Stimulated activated CD4-positive, alpha-beta T cell treated with anti-CD3 and anti-CD28 coated beads, TNF-alpha, amount 100 ng/mL, for 24 hours (primary cell): ENCODE results near the gene KCNJ1.

Experiments used
- DNase-seq, 3 experiments: peaks; one replicate each; pipeline ENCODE4 v3.0.0-alpha.2; 2020; ENCODE audit warnings: low read depth in 3 of 3

KCNJ1 gene

DNA sequence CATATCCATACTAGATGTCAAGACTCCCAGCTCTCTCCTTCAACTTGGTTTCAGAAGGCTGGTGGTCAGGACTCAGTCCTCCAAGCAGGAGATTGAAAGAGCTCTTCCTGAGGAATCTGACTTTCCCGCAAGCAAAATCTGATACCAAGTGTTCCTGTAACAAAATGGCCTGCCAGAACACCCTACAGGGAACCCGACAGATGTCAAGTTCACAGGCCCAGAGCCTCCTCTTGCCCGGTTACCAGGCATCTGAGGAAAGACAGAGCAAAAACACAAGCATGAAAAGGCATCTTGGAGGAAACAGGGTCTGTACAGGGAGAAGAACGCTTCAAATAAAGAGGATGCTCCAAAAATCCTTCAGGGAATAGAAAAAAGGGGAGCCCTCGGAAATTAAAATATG is 15.4 kb upstream of the KCNJ1 start:
- DNase-seq = no peak

DNA sequence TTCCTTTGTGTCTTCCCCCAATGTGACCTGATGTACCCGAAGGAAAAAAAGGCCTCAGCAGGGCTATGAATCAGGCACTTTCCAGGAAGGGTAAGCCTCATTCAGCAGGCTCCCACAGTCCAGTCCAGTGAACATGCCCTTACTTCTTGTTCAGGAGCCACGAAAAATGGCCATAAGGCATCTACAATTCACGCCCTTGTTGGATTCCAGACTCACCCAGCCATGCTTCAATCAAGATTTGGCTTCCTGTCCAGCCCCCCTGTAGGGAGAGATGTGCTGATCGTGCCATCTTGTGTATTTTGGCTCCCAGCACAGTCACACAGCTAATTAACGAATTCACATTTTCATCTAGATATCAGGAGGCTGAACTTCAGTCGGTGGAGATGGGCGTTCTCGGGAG is 14.1 kb upstream of the KCNJ1 start:
- no peak for DNase-seq

DNA sequence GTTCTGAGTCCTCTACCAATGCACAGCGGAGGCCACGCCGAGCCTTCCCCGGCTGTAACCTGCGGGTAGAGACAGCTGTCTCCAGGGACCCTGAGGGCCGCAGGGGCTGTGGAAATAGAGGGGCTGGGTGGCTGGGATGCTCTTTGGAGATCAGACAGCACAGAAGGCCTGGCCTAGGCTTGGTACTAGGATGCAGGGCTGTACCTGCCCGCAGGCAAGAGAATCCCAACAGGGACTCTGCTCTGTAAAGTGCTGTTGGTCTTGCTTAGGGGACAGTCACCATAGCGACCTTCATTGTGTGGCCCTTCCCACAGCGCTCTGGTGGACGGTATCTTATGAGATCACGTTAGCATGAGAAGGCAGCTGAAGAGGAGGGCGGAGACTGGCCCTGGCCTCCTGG is 12.7 kb upstream of the KCNJ1 start:
- DNase-seq = no peak

DNA sequence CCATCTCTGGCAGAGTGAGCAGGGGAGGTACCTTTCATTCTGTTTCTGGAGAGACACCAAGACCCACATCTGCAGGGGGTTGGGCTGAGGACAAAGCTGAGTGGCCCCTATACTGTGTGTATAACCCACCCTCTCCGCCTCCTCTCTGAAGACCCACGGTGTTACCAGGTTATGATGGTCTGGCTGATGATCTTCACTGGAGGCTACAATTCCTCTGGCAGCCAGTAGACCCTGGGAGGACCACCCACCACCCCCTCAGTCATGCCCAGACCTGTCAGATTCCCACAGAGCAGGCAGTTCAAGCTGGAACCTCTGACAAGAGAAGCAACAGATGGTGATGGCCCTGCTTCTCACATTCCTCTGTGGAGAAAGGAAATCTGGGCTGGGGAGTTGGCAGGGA is 11.4 kb upstream of the KCNJ1 start:
- DNase-seq = no peak

DNA sequence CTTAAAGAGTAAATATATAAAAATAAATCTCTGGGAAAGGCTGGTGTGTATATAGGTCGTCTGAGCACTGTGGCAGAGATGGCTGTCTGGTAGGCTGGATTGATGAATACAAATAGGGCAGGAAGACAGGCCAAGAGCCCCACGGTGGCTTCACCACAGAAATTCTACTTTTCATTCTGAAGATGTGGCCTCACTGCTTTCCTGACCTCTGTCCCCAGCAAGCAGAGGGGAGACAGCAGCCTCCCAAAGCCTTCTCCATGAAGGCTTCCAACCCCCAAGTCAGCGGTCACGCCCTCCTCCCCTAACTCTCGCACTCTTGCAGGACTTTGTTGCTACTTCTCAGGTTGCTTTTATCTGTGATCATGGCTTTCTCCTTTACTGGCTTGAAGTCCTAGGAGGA is 10.6 kb upstream of the KCNJ1 start:
- no peak for DNase-seq

DNA sequence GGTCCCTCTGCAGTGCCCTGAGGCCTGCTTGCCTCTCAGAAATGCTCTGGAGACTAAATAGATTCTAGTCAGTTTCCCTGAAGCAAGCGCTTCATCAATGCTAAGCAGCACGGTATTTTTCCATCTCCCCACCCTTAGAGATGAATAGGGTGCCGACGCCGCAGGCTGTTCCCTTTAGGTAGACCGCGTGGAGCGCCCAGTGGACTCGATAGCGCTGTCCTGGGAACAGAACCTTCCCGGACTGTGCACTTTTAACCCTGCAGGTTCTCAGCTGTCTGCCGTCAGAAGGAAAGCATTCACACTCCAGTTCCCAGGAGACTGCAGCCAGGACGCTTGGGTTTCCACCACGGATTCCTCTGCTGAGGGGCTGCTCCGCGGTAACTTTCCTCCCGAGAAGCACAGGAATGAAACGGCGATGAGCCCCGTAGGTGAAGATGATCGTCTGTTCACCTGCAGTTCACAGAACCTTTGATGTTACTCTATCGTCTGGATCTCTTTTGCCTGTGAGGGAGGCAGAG is 9.1 kb upstream of the KCNJ1 start:
- DNase-seq = no peak

DNA sequence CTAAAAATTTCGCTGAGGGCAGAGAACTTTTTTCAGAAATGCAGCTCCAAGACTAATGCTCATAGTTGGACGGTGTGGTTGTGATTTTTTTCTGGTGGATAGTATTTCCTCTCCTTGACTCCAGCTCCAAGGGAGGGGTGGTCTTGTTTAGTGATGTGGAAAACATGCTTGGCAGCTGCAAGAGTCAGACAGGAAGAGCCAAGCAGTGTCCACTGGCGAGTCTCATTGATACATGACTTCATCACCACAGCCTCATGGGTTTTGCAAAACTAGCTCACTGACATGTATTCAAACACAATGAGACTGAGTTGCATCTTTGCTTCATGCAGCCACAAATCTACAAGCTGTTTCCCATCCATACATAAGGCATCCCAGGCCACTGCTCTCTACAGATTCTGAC is 7.3 kb upstream of the KCNJ1 start:
- no peak for DNase-seq

DNA sequence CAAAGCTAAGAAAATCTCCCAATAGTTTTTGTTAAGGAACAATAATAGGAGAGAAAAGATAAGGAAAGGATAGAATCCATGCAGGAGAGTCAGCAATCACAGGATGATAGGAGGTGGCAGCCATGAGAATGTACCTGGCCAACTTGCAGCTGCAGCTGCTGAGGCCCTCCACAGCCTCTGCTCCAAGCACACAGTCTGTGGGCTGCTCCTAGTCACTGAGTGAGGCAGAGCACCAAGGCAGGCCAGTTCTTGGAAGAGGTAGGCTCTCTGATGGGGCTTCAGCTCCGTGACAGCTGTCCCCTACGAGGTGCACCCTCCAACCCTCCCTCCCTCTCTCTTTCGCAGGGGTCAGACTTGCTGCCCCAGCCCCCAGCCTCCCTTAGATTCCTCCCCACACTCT is 5.5 kb upstream of the KCNJ1 start:
- no peak for DNase-seq

DNA sequence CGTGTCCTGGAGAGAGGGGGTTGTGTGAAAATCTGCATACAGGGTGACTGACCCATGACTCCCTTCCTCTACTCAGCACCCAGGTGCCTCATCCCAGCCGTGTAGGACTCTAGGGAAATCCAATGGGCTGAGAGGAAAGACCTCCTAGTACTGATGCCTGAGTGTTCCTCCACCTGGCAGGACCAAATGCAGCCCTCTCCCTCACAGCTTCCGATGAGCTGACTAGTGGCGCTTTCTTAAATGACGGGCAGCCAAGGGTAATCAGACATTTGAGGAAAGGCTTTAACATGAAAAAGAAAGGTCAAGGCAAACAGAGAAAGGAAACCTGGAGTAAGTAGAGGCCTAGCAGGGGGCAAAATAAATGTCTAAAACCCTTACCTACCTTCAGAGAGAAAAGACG is 5.0 kb upstream of the KCNJ1 start:
- no peak for DNase-seq

DNA sequence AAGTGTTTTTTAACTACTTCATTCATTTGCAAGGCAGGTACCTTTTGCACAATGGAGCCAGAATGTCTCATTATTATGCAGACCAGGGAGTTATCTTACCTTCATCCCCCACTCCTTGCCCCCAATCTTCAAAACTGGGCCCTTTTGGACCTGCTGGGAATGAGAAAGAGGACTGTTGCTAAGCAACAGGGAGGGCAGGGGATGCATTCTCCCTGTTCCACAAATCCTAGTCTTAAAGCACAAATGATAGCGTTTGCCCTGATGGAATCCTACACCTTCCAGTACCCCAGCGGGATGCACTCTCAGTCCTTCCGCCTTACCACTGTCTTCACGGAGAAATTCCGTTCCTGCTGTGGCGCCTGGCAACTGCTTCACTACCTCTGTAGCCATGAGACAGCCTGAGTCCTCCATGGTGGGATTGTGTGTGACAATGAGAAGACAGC is 4.1 kb upstream of the KCNJ1 start:
- DNase-seq = no peak

DNA sequence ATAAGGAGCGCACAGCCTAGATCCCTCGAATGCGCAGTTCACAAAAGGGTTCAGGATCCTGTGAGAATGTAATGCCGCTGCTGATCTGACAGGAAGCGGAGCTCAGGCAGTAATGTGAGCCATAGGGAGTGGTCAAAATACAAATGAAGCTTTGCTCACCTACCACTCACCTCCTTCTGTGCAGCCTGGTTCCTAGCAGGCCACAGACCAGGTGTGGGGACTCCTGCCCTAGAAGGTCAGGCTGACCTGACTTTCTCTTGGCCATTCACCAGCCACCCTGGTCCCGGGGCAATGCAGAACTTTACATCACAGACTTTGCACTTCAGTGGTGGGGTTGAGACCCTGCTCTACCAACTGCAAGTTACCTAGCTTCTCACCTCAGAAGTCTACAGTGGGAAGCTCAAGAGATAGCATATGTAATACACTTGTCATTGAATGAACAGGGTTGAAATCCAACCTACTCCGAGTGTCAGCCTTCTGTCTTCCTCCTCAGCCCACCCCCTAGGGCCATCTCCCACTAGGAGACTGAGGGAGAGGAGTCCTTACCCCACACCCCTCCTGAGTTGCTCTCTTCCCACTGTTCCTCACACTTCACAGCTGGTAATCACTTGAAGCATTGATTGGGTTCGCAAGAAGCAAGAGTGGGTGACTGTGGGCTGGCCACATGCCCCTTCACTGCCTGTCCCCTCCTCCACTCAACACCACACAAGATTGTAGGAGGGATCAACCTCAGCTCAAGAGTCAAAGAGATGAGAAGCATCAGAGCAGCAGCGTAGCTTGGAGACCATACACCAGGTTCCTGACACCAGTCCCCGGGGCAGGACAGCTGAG is 2.0 kb upstream of the KCNJ1 start:
- no peak for DNase-seq

DNA sequence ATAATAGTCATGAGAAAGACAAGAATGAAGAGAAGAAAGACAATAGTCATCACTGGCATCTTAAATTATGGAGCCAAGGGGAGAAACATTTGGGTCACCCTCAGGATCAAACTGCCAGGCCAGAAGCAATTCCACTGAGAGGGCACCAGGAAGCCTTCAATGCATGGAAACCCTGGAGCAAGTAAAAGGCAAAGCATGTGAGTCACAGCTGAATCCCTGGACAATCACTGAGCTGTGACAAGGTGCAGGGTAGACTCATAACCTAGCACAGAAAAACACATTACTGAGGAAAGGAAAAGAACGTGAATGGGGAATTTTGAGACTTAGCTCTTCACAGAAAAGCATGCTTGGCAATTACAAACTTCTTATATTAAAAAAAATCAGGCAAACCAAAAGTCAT is 1.6 kb downstream of the KCNJ1 start:
- DNase-seq = no peak

DNA sequence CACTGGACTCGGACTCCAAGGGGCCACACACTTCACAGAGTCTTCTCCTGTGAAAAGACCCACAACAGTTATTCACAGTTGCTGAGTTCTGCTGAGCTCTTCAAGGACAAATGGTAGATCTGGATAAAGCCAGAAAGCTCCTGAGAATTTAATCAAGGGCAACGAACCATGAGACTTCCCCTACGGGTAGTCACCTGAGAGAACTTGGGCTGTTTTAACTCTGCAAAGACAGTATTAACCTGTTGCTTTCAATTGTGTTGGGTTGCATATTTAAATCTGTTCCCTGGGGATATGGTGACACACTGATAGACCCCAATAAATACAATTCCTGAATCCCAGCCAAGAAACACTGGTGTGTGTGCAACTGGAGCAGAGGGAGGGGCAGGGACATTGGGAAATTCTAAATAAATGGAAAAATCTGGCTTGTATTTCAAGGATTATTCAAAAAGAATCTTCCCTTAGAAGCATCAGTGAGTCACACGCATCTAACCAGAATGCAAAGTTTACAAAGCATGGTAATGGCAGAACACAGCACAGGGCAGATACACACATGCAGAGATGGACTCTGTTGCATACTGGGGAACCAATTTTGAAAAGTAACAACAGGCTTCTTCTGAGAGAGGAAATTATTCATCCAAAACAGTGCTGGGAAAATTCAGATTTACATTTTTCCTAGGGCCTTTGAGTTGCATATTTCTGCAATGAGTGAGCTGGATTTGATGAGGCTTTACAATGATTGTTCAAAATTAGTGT is 4.0 kb downstream of the KCNJ1 start:
- DNase-seq = no peak

DNA sequence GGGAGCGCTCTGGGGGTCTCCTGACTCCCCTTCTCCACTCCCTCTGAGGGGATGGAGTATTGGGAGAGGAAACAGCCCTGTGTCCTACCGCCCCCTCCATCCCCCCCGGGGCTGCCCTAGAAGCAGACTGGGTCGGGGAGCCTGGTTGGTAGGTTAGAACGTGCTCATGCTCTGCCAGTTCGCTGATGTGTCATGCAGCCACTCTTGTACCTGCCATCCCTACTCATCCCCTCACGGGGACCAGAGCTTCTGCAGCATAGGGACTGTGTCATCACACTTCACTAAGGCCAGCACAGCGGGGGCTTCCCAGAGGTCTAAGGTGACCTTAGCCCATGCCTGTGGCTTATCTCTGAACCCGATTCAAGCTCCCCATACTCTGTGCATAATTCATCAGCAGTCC is 4.7 kb downstream of the KCNJ1 start:
- DNase-seq = no peak

DNA sequence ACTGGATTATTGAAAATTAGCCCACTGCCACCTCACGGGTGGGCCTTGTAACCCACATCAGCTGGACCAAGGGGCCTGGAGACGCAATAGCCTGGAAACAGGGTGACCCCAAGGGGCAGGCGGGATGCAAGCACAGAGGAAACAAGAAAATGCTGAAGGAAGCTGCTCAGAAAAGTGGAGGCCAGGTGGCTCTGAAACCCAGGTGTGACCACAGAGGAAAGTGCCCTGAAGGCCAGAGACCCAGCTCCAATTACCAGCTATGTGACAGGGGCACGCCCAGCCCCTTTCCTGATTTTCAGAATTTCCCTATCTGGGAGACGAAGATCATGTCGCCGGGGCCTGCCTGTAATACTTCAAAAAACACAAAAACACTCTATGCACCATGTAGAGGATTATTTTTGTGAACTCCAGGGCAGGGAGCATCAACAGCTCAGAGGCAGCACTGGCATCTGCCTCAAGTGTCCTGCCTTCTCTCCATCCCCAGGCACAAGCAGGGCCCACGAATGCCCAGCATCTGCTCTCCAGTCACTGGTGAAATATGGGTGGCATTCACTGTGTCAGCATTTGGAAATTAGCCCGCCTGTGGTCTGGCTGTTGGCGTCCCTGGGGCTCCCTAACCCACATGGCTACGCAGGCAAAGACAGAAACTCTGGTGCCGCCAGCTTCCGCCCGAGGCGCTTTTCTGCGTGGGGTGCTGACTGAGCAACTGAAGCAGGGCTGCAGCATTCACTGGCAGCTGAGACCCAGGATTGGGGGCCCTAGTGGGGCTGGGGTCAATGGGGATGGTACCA is 6.3 kb downstream of the KCNJ1 start:
- DNase-seq = no peak

DNA sequence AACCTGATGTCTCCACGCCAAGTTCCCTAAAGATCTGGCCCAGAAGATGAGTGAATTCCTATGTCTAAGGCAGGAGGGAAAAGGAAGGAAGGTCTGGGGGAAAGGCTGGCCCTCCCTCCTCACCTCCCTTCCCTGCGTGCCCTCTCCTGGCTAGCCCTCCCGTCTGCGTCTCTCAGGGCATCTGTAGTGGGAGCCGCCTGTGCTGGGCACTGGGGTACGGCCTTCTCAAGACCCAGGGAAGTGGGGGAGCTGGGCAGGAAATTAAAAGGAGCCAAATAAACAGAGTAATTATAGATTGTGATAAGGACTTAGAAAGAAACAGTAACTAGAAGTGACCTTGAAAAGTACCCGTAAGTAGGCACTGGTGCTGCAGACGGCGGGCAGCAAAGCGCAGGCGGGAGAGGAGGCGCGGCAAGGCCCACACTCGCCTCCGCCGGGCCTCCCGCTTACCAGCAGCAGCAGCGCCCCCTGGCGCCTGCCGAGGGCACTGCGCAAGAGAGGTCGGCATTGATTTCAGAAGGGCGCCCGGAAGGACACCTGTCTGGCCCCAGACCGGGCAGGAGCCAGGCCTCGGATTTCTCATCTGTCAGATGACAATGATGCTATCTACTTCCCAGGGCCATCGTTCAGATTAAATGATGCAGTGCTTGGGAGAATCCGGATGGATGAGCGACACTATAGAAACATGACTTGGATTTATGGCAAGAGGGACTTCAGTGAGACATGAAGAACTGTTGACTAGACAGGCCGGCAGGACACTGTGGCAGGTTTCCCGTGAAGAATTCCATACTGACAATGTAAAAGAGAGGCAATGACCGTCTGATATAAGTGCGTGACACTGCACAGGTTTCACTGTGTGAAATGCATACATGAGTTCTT is 7.3 kb downstream of the KCNJ1 start:
- peak; percentile 47 to 74 (median 62) for DNase-seq

DNA sequence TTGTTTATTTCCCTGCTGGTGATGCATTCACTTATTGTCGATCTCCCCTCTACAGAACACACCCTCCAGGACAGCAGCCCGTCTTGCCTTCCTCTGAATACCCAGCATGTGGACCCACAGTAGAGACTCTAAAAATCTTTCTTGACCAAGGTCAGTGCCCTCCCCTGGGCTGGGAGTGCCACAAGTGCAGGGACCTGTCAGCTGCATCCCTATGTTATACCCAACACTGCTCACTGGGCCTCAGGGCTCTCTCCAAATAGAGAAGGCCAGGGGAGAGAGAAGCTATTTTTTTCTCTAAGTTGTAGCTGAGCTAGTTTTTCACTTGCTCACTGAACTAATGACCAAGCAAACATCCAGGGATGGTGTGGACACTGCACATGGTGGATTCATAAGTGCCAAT is 9.8 kb downstream of the KCNJ1 start:
- no peak for DNase-seq

DNA sequence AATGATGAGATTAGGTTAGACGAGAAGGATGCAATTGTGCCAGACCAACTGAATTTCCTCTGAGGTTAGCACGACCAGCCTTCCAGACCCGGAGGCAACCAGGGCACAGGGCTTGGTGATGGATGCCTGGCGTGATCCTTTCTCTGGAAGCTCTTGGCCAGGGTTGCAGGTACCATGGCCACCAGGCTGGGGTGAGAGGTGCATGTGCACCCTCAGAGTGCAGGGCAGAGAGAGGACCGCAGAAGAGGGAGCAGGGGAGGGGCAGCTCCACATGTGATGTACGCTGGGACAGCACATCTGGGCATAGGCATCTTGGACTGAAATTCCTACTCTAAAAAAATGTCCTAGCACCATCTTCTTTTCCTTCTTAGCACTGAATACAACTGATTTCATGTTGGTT is 10.9 kb downstream of the KCNJ1 start:
- no peak for DNase-seq

DNA sequence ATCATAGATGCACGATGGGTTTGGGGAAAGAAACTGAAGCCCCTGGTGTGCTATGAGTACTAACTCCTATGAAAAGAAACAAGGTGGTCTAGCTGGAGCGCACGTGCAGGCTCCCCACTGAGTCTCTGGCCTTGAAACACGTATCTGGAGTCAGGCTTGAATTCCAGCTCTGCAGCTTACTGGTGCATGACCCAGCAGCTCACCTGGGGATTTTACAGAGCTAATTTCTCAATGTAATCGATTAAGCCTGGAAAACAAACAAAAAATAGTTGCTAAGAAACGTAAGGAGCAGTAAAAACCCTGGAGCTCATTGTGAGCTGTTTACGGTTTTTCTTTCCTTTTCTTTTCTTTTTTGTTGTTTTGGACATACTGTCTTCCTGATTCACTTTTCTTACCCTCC is 12.3 kb downstream of the KCNJ1 start:
- no peak for DNase-seq

DNA sequence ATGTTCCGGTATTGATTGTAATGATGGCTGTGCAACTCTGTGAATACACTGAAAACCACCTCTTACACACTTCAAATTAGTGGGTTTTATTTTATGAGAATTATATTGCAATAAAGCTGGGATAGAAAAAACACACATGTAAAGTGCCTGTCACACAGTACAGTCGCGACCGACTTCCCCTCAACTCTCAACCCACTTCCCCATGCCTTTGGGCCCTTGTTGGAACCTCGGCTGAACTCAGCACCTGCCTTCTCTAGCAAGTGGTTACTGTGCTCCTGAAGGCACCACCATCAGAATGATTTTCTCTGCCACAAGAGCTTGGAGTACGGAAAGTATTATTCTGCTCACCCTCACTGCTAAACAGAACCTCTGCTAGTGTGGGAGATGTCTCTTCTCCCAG is 13.5 kb downstream of the KCNJ1 start:
- no peak for DNase-seq

DNA sequence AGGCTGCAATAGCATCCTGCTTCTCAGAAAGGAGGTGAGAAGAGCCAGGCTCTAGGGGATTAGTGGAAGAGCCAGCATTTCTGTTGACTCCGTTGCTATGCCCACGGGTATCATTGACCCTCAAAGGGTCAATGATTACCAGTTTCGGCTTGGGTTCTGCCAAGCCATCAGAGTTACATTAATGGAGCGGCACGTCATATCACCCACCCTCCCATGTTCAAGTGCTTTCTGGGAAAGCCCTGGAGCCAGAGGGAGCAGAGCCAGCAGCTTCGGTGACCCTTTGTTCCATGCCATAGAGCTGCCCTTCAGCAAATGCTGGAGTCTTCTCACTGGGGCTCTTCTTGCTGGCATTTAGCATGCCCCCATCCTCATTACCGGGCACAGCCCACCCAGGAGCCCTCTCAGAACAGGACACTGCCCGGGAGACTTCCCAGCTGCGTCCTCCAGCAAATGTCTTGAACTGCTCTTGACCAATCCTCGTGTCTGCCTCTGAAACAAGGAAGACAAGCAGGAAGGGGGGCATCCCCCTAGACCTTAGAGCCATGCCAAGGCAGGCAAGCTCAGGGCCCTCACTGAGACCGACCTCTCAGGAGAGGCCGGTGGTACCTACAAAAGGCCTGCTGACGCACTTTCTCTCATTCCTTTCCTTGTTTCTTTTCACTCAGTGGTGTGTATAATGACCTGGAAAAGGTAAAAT is 14.6 kb downstream of the KCNJ1 start:
- no peak for DNase-seq
